NCI-H128 (cell line): ENCODE measurements around the gene CARHSP1.
"Not testable (repeated sequence)": the region's sequence is repeated elsewhere in the genome, so short reads cannot be mapped to it uniquely, and the experiment has no call there.

ENCODE experiments used
- DNase-seq: peaks from one replicate; lab custom pipeline; 2025; ENCODE audit not compliant: unreplicated experiment; lab: John Stamatoyannopoulos, UW

The CARHSP1 gene

DNA sequence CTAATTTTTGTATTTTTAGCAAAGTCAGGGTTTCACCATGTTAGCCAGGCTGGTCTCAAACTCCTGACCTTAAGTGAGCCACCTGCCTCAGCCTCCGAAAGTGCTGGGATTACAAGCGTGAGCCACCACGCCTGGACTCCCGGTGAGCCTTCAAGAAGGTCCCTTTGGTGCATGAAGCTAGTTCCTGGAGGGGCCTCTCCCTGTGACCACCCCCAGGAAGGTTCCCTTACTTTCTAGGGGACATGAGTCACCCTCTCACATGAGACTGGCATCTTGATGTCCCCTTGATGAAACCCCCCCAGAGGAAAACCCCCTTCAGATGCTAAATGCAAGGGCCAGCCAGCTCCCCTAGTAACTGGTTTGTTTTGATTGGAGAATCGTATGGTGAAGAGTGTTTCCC, 12.8 kb downstream of the CARHSP1 start:
- no peak for DNase-seq

DNA sequence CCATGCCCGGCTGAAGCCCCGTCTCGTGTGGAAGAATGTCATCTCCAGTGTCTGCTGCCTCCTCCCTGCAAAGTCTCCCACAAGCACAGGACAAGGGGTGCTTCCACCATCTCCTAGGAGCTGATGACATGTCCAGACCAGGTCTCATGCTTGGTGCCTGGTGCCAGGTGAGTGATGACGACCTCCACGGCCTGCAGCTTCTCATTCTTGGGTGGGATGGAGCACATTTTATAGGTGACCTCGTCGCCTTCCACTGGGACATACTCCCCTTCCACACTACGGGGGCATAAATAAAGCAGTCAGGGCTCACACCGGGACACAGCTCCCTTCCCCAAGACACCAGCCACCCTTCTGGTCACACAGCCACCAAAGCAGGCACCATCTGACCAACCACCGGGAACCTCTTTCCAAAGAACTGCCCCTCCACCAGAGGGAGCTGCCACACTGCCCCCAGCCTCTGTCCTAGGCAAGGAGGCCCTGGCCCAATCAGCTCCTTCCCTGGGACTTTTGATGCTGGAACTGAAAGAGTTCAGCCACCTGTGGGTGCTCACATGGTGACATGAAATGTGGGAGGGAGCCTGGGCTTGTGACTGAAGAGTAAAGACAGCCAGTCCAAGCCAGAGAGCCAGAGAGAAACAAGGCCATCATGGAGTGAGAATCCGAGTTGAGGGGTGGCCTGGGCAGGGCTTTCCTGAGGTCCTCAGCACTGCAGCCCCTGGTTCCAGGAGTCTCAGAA, 13.6 kb downstream of the CARHSP1 start:
- no peak for DNase-seq

DNA sequence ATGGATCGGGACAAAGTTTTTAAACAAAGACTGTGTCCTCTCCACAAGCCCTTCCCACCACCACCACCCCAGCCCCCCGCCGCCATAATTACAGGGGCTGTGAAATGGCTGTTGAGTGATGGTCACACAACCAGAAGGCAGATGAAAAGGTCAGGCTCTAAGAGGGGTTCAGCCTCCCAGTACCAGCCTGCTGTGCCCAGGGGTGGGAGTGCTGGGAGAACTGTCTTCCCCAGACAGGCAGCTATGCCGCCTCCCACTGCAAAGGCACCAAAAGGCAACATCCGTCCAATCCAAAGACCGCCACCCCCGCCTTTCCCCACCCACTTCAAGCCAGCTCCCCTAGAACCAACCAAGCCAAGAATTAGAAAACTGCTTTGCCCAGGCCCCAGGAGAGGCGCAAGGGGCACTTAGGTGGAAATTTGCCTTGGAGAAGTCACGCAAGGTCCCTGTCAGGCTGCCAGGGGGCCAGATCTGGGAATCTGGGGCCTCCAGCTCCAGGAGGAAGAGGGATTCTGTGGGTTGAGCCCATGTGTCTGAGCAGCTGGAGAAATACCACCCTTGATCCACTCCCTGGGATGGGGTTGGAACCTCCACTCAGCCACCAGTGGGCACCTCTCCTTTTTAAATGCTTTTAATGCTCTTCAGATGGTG, 14.4 kb downstream of the CARHSP1 start:
- no peak for DNase-seq

DNA sequence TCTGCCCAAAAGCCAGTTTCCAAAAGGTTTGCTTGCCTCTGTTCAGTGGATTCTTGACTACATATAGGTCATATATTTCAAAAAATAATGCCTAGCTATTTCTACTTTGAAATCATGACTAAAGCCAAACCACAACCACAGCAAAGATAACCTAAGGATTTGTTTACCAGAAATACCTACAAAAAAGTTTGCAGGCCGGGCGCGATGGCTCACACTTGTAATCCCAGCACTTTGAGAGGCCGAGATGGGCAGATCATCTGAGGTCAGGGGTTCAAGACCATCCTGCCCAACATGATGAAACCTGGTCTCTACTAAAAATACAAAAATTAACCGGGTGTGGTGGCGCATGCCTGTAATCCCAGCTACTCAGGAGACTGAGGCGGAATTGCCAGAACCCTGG, 15.2 kb downstream of the CARHSP1 start:
- no peak for DNase-seq

DNA sequence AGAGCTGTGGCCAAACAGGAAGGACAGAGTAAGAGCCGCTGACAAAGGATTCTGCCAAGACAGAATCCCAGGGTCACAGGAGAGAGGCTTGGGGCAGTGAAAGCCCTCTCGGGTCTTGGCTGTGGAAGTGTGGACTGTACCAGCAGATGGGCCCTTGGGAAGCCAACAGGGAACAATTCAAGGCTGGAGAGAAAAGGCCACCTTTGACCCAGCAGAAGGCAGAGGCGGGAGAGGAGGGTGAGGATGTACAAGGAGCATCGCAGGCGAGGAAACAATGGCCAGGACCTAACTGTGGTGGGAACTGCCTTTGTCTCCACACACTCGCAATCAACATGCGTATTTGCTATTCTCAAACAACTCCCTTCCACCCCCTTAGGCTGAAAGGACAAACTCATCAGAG, 15.7 kb downstream of the CARHSP1 start:
- no peak for DNase-seq

DNA sequence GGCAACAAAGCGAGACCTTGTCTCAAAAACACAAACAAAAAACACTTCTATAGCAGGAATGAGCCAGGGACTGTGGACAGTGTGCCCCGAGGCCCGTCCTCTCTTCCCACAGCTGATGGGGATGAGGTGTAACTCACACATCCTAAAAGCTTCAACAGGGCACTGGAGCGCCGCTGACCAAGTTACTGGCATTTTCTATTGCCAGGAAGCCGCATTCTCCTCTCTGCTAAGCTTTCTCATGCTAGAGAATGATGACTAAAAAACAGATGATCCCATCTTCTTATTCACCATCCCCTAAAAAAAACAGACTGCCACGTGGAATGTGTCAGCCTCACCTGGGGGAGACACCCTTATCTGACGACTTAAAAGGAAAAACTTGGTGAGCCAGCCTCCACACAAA, 16.3 kb downstream of the CARHSP1 start:
- DNase-seq = no peak

DNA sequence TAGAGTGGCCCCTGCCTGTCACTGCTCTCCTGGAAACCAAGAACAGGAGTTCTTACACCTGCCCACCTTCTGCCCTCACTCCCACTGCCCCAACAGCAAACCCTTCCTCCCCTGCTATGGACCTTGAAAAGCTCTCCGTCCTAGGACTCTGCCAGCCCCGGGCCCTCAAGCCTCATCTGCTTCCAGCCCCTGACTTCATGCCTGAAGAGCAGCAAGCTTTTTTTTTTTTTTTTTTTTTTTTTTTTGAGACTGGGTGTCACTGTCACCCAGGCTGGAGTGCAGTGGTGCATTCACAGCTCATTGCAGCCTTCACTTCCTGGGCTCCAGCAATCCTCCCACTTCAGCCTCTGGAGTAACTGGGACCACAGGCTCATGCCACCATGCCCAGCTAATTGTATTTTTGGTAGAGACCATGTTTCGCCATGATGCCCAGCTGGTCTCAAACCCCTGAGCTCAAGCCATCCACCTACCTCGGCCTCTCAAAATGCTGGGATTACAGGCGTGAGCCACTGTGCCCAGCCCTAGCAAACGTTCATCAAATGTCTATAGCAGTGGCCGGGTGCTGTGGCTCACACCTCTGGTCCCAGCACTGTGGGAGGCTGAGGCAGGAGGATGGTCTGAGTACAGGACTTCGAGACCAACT, 16.9 kb downstream of the CARHSP1 start:
- no peak for DNase-seq

DNA sequence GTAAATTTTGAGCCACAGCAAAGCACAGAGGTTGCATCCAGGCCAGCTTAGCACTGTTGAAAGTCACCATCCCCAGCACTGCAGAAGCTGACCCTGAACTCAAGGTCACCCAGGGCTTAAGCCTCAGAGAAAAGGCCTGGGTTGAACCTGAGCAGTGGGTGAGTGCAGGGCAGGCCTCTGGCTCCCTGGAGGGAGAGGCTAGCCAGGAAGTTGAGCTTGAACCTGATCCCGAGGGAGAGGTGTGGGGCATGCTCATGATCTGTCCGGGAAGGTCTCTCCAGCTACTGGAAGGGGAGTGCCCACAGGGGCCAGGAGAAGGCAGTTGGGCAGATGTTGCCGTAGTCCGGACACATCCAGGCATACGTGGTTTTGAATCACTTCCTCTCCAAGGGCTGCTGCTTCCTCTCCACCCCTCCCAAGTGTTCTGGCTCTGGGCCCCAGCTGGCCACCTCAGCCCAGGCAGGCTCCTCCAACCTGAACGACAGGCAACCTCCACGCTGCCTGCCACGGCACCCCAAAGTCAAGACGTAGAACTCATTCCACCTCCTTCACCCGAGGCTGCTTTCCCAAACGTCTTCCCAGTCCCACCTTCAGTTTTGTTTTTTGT, 18.4 kb downstream of the CARHSP1 start:
- DNase-seq = no peak

DNA sequence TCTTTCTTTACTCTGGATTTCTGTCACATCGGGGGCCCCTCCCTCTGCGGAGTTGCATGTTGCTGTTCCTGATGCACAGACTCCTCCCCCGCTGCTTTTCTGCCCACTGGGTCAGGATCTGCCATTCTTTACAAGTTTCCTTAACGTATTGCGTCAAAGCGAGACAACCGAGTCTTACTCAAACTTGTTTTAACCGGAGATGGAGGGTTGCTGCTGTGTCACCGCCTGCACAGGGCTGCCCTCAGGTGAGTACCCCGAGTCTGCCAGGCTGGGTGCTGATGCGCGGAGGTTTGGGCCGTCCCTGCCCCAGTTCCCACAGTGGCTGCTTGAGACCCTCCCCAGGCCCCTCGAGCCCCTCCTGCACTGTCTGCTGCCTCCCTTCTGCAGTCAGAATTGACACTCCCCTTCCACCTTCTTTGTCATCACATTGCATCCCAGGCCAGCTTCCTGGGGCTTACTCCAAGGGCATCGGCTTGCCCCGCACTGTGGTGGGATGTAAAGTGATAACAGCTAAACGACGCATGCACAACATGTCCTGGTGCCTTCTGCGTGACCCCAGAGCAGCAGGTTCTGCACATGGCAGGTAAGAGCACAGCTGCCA, 19.3 kb downstream of the CARHSP1 start:
- DNase-seq = no peak

DNA sequence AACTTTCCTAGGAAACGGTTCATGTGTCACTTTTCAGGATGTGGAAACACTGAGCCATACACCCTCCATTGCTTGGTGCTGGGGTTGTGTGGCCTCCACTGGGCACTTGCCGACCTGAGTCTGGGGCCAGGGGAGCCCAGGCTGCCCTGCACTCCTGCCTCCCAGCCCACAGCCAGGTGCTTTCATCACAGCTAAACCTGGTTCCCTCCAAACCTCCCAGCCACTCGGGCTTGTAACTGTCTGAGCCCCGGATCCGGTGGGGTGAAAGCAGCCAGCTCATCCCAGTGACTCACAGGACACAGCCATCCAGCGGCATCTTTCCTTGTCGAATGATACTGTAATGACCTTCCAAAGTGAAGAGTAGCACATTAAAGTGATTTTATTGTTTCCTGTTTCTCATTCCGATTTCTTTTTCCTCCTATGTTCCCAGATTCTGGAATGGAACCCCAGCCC, 19.8 kb downstream of the CARHSP1 start:
- no peak for DNase-seq

DNA sequence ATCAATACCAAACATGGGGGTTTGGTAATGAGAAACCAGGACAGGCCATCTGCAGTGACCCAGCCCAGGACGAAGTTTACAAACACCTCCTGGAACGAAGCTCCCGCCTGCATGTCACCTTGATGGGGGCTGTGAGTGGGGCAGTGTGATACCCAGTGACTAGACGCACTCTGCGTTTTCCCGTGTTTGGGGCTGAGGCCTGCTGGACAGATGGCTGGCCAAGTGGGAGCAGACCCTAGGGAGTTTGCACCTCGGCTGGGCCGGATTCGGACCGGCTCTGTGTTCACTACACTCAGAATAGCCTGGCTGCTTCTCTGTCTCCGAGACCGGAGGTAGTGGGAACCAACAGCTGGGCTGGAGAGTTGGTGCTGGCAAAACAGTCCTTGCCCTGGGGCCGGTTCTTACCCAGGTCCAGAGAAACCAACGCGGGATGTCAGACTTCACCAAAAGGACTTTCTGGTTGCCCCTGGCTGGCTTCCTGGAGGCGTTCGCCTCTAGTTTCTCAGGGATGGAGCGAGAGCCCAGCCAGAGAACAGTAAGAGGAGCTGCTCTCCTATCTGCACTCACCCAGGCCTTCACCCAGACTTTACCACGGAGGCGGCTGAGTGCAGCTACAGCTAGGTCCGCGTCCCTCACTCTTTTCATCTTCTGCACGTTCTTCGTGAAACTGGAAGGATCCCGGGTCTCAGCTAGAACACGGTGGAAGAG, 20.4 kb downstream of the CARHSP1 start:
- no peak for DNase-seq

DNA sequence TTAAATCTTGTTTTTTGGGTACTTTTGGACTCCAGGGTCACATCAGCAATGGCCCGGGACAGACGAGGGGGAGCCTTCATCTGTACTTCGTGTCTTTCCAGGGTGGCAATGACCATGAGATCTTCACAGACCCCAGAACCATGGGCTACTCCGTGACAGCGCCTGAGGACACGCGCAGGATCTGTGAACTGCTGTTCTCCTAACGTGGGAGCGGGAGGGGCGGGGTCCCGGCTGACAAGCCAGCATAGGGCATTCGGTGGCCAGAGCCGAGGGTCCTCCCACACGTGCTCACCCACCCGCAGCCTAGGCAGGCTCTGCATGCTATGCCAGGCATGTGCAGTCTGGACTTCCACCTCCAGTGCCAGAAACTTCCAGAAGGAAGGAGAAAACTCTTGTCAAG, 21.2 kb downstream of the CARHSP1 start:
- DNase-seq = no peak

DNA sequence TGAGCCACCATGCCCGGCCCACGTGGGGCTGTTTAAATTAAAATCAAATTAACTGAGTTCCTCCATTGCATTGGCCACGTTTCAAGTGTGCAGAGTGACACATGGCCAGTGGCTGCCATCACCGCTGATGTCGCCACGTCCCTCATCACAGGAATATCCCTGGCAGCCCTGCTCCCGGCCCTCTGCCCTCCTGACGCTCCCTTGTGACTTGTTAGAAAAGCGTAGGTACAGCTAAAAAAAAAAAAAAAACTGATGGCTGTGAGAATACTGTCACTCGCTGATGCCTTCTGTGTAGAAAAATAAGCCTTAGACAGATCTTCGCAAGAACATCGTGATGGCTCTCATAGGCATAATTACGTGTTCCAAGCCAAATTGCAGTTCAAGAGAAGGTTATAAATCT, 21.7 kb downstream of the CARHSP1 start:
- DNase-seq = no peak

DNA sequence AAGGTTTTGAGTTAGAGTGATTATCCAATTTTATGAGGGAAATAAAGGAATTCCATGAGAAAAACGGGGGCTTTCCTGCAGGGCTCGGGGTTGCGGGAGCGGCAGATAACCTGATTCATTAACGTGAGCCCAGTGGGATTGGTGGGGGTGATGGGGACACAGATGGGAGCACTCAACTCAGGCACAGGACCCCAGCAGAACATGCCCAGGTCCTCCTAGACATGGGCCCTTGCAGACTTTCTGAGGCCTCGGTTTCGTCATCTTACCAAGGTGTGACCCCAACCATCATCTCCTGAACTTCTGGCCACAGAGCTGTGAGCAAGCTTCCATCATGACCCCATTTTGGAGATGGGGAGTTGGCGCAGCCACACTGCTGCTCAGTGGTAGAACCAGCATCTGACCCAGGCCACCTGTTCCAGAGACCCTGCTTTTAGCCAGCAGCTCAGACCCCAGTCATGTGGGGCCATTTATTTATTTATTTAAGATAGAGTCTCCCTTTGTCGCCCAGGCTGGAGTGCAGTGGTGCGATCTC, 22.3 kb downstream of the CARHSP1 start:
- no peak for DNase-seq

DNA sequence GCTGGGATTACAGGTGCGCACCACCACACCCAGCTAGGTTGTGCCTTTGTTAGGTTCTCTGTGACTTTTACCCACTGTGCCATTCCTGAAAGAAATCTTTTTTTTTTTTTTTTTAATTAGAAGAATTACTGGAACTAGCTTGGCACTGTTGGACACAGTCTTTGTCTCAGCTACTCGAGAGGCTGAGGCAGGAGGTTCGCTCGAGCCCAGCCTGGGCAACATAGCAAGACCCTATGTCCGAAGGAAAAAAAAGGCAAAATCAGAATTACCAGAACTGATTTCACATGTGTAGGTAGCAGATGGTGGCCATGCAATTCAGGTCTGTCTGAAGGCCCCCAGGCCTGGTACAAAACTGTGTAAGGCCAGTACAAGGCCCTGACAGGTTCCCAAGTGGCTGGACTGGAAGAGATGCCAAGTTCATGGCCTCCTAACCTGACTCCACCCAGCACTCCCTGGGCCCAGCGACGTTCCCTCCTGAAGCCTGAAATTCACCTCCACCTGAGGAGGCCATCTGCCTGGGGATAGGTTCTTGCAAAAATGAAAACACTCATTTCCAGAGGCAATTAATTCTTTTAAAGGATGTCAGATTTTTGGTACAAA, 23.0 kb downstream of the CARHSP1 start:
- DNase-seq = no peak

DNA sequence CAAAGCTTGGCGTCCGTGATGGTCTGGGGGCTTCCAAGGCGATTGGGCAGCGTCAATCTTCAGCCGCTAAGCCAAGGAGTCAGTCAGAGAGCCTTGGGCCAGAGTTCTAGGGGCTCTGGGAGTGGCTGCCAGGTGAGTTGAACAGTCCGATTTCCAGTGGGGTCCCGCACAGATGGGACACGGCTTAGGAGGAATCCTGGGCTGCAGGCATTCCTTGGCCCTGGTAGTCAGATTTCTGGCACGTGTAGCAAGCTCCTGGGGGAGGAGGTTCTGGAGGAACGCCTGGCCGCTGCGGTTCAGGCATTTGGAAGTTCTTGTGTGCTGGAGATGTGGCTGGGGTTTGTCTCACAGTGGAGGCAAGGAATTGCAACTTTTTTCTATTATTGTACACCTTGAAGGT, 25.5 kb downstream of the CARHSP1 start:
- DNase-seq = not testable (repeated sequence)

DNA sequence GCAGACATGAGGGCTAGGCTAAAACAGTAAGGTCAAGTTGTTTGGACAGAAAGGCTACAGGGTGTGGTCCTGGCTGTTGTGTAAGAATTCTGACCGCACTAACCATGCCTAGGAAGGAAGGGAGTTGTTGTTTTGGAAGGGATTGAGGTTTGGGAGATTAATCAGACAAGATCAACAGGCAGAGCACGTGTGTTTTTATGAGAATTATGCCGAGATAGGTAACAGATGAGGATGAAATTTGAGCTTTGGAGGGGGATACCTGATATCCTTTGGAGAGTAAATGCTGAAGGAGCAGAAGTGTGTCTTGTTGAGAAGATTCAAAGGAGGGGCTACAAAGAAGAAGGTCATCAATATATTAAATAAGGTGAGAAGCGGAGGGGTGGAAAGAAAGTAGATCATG, 26.8 kb downstream of the CARHSP1 start:
- not testable (repeated sequence) for DNase-seq

DNA sequence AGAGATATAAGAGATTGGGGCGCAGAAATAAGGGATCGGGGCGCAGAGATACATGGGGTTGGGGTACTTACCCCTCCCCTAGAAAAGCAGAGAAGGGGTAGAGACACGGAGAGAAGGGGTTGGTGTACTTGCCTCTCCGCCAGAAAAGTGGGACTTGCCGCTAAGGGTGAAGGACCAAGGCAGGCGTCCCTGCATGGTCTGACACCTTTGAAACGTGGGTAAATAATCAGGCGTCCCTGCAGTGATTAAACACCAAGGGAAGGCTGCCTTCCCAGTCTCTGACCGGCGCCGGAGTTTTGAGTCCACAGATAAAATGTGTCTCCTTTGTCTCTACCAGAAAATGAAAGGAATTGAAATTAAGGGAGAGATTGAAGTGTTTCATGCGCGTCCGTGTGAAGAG, 31.2 kb downstream of the CARHSP1 start:
- not testable (repeated sequence) for DNase-seq

DNA sequence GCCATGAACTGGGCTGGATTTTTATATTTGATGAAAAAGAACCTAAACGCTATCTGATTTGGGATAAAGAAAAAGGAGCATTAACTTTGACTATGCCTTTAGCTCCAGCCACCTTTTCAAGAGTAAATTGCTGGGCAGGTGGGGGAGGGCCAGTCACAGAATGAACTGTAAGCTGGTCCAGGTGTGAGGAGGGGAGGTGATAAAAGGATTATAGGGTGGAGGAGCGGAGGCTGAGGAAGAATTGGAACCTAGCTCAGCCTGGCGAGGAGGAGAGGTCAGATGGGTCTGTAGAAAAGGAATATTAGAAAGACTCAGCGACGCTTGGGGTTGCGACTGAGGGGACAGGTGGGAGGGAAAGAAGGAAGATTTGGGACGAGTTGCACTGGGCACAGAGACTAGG, 32.0 kb downstream of the CARHSP1 start:
- not testable (repeated sequence) for DNase-seq

DNA sequence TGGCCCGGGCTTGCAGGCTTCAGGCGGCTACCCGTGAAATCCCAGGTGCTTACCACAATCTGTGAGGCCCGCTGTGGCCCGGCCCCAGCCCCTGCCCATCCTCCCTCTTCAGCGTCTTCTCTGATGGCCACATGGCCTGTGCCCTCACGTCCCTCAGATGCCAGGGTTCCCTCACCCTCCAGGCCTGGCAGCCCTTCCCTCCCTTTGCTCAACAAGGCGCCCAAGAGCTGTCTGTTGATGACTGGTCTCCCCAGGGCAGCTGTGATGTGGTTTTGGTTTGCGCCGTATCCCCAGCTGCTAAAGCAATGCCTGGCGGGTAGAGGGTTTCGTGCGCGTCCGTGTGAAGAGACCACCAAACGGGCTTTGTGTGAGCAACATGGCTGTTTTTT, 36.1 kb downstream of the CARHSP1 start:
- DNase-seq = no peak
